ENCODE data around the gene HTR6.

GRCh38 chr1:19643602-19644394 lies 20.9 kb upstream of the HTR6 start, which contains the start of gene NBL1:
- TF ChIP-seq EGR1 (IDR thresholded peaks at IDR 0.05; ENCODE audit: low read depth) (no peak), EZH2 (IDR thresholded peaks at IDR 0.05) (no peak), POLR2AphosphoS5 (IDR thresholded peaks at IDR 0.05; ENCODE audit: low read depth, low read length) (peak; percentile 33; the same call in 1 of the 2 replicates), CBX3 (IDR thresholded peaks at IDR 0.05; ENCODE audit: low read depth) (no peak), POLR2A (IDR thresholded peaks at IDR 0.05; ENCODE audit: borderline replicate concordance, extremely low read depth, insufficient read depth, insufficient read length) (peak; percentile 10), ZFX (IDR thresholded peaks at IDR 0.05) (peak; percentile 66), ZNF274 (IDR thresholded peaks at IDR 0.05; ENCODE audit: low read depth, low read length) (no peak), SRF (IDR thresholded peaks at IDR 0.05; ENCODE audit: low read depth) (no peak), EZH2phosphoT487 (IDR thresholded peaks at IDR 0.05; ENCODE audit: borderline replicate concordance) (no peak)
- TF ChIP-seq, protein P1, sequence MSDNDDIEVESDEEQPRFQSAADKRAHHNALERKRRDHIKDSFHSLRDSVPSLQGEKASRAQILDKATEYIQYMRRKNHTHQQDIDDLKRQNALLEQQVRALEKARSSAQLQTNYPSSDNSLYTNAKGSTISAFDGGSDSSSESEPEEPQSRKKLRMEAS (IDR thresholded peaks at IDR 0.05) = peak; percentile 49; the same call in 1 of the 2 replicates
- TF ChIP-seq, protein P2, sequence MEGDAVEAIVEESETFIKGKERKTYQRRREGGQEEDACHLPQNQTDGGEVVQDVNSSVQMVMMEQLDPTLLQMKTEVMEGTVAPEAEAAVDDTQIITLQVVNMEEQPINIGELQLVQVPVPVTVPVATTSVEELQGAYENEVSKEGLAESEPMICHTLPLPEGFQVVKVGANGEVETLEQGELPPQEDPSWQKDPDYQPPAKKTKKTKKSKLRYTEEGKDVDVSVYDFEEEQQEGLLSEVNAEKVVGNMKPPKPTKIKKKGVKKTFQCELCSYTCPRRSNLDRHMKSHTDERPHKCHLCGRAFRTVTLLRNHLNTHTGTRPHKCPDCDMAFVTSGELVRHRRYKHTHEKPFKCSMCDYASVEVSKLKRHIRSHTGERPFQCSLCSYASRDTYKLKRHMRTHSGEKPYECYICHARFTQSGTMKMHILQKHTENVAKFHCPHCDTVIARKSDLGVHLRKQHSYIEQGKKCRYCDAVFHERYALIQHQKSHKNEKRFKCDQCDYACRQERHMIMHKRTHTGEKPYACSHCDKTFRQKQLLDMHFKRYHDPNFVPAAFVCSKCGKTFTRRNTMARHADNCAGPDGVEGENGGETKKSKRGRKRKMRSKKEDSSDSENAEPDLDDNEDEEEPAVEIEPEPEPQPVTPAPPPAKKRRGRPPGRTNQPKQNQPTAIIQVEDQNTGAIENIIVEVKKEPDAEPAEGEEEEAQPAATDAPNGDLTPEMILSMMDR (IDR thresholded peaks at IDR 0.05 in 2 of 3, conservative IDR thresholded peaks at IDR 0.05 in 1 of 3; ENCODE audit: borderline replicate concordance in 1 of 3, insufficient read depth in 1 of 3, low read depth in 2 of 3, low read length in 2 of 3) = no peak
